Liver (tissue), 9 donors: ENCODE results near the gene MICAL2. TPM values are rescaled to one million over a fixed set of nuclear protein-coding genes. Genes with fewer than 3 reads are reported as not detected.

Experiments used
- DNase-seq: peaks from one replicate; pipeline ENCODE4 v3.0.0-alpha.2; 2017; ENCODE audit warnings: low spot score
- H3K27ac ChIP-seq, 2 donors: one replicate each; pipeline ENCODE4 v1.7.0; 2013; ENCODE audit warnings: inconsistent platforms in 2 of 2, low read length in 2 of 2, control low read depth in 1 of 2, low read depth in 1 of 2, mild to moderate bottlenecking in 1 of 2
- H3K27me3 ChIP-seq, 4 donors: one replicate each; pipeline versions ENCODE4 v1.6.1 to v1.7.0; 2013; ENCODE audit warnings: low read length in 3 of 4, inconsistent platforms in 1 of 4, mild to moderate bottlenecking in 1 of 4, moderate library complexity in 1 of 4; ENCODE audit not compliant: control insufficient read depth in 4 of 4, insufficient read depth in 4 of 4
- H3K36me3 ChIP-seq, 4 donors: one replicate each; pipeline versions ENCODE4 v1.6.1 to v1.7.0; 2013; ENCODE audit warnings: low read length in 3 of 4, mild to moderate bottlenecking in 3 of 4, low read depth in 1 of 4, moderate library complexity in 1 of 4; ENCODE audit not compliant: control insufficient read depth in 4 of 4, insufficient read depth in 3 of 4
- H3K4me1 ChIP-seq, 4 donors: one replicate each; pipeline versions ENCODE4 v1.6.1 to v1.7.0; 2013; ENCODE audit warnings: low read length in 3 of 4, mild to moderate bottlenecking in 3 of 4, moderate library complexity in 1 of 4; ENCODE audit not compliant: control insufficient read depth in 4 of 4, insufficient read depth in 4 of 4
- H3K4me3 ChIP-seq, 3 donors: one replicate each; pipeline versions ENCODE4 v1.6.1 to v1.7.0; 2013; ENCODE audit warnings: low read length in 3 of 3, control low read depth in 1 of 3, low read depth in 1 of 3, mild to moderate bottlenecking in 1 of 3
- H3K9ac ChIP-seq, 2 donors: one replicate each; pipeline ENCODE4 v1.7.0; 2013; ENCODE audit warnings: low read length in 2 of 2, mild to moderate bottlenecking in 2 of 2, moderate library complexity in 2 of 2, control low read depth in 1 of 2, low read depth in 1 of 2
- H3K9me3 ChIP-seq, 4 donors: one replicate each; pipeline versions ENCODE4 v1.6.1 to v1.7.0; 2013; ENCODE audit warnings: low read length in 3 of 4; ENCODE audit not compliant: control insufficient read depth in 4 of 4
- ATF3 ChIP-seq: IDR thresholded peaks from 2 replicates; pipeline ENCODE4 v1.6.1; 2016; ENCODE audit warnings: antibody characterized with exemption
- CTCF ChIP-seq: fragments of 150-350 bp; IDR thresholded peaks from 2 replicates; pipeline ENCODE4 v1.5.1; 2017; ENCODE audit warnings: improper control_type of control experiment, low read depth, low read length; ENCODE audit not compliant: missing input control
- EGR1 ChIP-seq, 2 donors: IDR thresholded peaks; 2 replicates each; pipeline ENCODE4 v1.6.1; 2016 to 2018; ENCODE audit warnings: antibody characterized with exemption in 2 of 2, low read depth in 2 of 2
- FOXA1 ChIP-seq: IDR thresholded peaks from 2 replicates; pipeline ENCODE4 v1.6.1; 2016; ENCODE audit warnings: antibody characterized with exemption
- FOXA2 ChIP-seq: IDR thresholded peaks from 2 replicates; pipeline ENCODE4 v1.6.1; 2016; ENCODE audit warnings: antibody characterized with exemption
- GABPA ChIP-seq, 2 donors: IDR thresholded peaks in 1 of 2; conservative IDR thresholded peaks in 1 of 2; 2 replicates each; pipeline ENCODE4 v1.6.1; 2016; ENCODE audit warnings: antibody characterized with exemption in 2 of 2, mild to moderate bottlenecking in 1 of 2, moderate library complexity in 1 of 2
- HNF4A ChIP-seq, 2 donors: conservative IDR thresholded peaks; 2 replicates each; pipeline ENCODE4 v1.6.1; 2016; ENCODE audit warnings: antibody characterized with exemption in 2 of 2, mild to moderate bottlenecking in 2 of 2
- JUND ChIP-seq, 2 donors: IDR thresholded peaks; 2 replicates each; pipeline ENCODE4 v1.6.1; 2016; ENCODE audit warnings: antibody characterized with exemption in 2 of 2
- MAX ChIP-seq: IDR thresholded peaks from 2 replicates; pipeline ENCODE4 v1.6.1; 2016; ENCODE audit warnings: antibody characterized with exemption
- NR2F2 ChIP-seq: IDR thresholded peaks from 2 replicates; pipeline ENCODE4 v1.6.1; 2016; ENCODE audit warnings: antibody characterized with exemption
- RAD21 ChIP-seq, 2 donors: IDR thresholded peaks; 2 replicates each; pipeline ENCODE4 v1.6.1; 2016; ENCODE audit warnings: antibody characterized with exemption in 2 of 2, mild to moderate bottlenecking in 2 of 2
- REST ChIP-seq: IDR thresholded peaks from 2 replicates; pipeline ENCODE4 v1.6.1; 2016; ENCODE audit warnings: antibody characterized with exemption, mild to moderate bottlenecking
- RXRA ChIP-seq, 2 donors: IDR thresholded peaks; 2 replicates each; pipeline ENCODE4 v1.6.1; 2017 to 2018; ENCODE audit warnings: antibody characterized with exemption in 2 of 2, mild to moderate bottlenecking in 1 of 2
- SP1 ChIP-seq: IDR thresholded peaks from 2 replicates; pipeline ENCODE4 v1.6.1; 2018; ENCODE audit warnings: antibody characterized with exemption, mild to moderate bottlenecking
- YY1 ChIP-seq: IDR thresholded peaks from 2 replicates; pipeline ENCODE4 v1.6.1; 2016; ENCODE audit warnings: antibody characterized with exemption, mild to moderate bottlenecking
- ZBTB33 ChIP-seq: IDR thresholded peaks from 2 replicates; pipeline ENCODE4 v1.6.1; 2016; ENCODE audit warnings: antibody characterized with exemption
- WGBS: extraction: QIAGEN DNeasy Blood & Tissue Kit; methylation state at CpG from one replicate; pipeline ENCODE4 v1.1.7; 2013; 5-methylcytosine and 5-hydroxymethylcytosine counted together
- polyA plus RNA-seq, 2 donors: library from polyadenylated mRNA; stranded (reverse) in 1 of 2; unstranded in 1 of 2; fragments of 200-250 nt in 1 of 2; fragments of >200 nt in 1 of 2; fragmentation: Nextera tagmentation in 1 of 2; extraction: Ambion mirVana in 1 of 2; gene quantifications; one replicate each; pipeline versions ENCODE4 v1.2.1 to v1.2.3, GENCODE V29; 2013 to 2015
- total RNA-seq, 2 donors: library from RNA; depleted of rRNA; stranded (reverse); fragments of >200 nt; gene quantifications; one replicate each; pipeline ENCODE4 v1.2.3, GENCODE V29; 2014
- donor health status: healthy.
- donor health status: healthy.
- donor health status: healthy.
- donor health status: healthy.
- donor health status: healthy.

The MICAL2 gene
- total and polyA plus RNA-seq, 4 donors, result 17.5 to 113 (median 42.9) TPM

GRCh38 chr11:12271826-12272366 lies 161.5 kb downstream of the MICAL2 start:
- Histone ChIP-seq H3K27ac (no peak overlapping the region), H3K9me3 (no peaks in the 10 kb centered on the region), H3K36me3 (no peaks in the 10 kb centered on the region), H3K9ac (no peak overlapping the region), H3K27me3 (no peaks in the 10 kb centered on the region), H3K4me1 (peaks cover 0 to 5% (median 2%) of the 10 kb centered on the region in 4 donors), H3K4me3 (no peak overlapping the region)
- no peak for DNase-seq
- TF ChIP-seq NR2F2 (no peak), FOXA1 (no peak), ZBTB33 (no peak), RXRA (IDR thresholded peaks at IDR 0.05) (no peak), RAD21 (IDR thresholded peaks at IDR 0.05) (no peak), GABPA (IDR thresholded peaks at IDR 0.05 in 1 of 2, conservative IDR thresholded peaks at IDR 0.05 in 1 of 2) (no peak), MAX (no peak)
- 96% methylated on average over 6 of the region's 6 CpGs for WGBS

- H3K4me1 ChIP-seq, result peaks cover 0 to 5% (median 2%) of the 10 kb centered on the region in 4 donors
- TF ChIP-seq CTCF, result no peak
- H3K36me3 ChIP-seq, result no peaks in the 10 kb centered on the region
- H3K27me3 ChIP-seq, result no peaks in the 10 kb centered on the region
- no peaks in the 10 kb centered on the region for H3K9me3 ChIP-seq
- WGBS, result 94% methylated on average over 15 of the region's 15 CpGs
- H3K9ac ChIP-seq, result no peak overlapping the region
- DNase-seq, result no peak
- H3K4me3 ChIP-seq, result no peak overlapping the region
- no peak overlapping the region for H3K27ac ChIP-seq
These were observed 162.6 kb downstream of the MICAL2 start for GRCh38 chr11:12272821-12273617.

GRCh38 chr11:12273618-12273995 lies 163.2 kb downstream of the MICAL2 start:
- H3K9me3 ChIP-seq, result no peaks in the 10 kb centered on the region
- H3K4me3 ChIP-seq, result no peak overlapping the region
- 91% methylated on average over 2 of the region's 2 CpGs for WGBS
- no peaks in the 10 kb centered on the region for H3K27me3 ChIP-seq
- no peaks in the 10 kb centered on the region for H3K36me3 ChIP-seq
- H3K9ac ChIP-seq, result no peak overlapping the region
- H3K4me1 ChIP-seq, result peaks cover 0 to 5% (median 2%) of the 10 kb centered on the region in 4 donors
- no peak overlapping the region for H3K27ac ChIP-seq
- DNase-seq, result no peak
- TF ChIP-seq JUND (IDR thresholded peaks at IDR 0.05) (no peak), REST (no peak), CTCF (no peak), GABPA (IDR thresholded peaks at IDR 0.05 in 1 of 2, conservative IDR thresholded peaks at IDR 0.05 in 1 of 2) (no peak), NR2F2 (no peak), ATF3 (no peak), EGR1 (IDR thresholded peaks at IDR 0.05; ENCODE audit: low read depth in 2 of 2) (no peak), FOXA2 (no peak), HNF4A (conservative IDR thresholded peaks at IDR 0.05) (no peak), SP1 (no peak), RAD21 (IDR thresholded peaks at IDR 0.05) (no peak), YY1 (no peak), RXRA (IDR thresholded peaks at IDR 0.05) (no peak)
